Measurements from ENCODE around the gene NLRP4.
"Not testable (repeated sequence)": the region's sequence is repeated elsewhere in the genome, so short reads cannot be mapped to it uniquely, and the experiment has no call there.

The NLRP4 gene

DNA sequence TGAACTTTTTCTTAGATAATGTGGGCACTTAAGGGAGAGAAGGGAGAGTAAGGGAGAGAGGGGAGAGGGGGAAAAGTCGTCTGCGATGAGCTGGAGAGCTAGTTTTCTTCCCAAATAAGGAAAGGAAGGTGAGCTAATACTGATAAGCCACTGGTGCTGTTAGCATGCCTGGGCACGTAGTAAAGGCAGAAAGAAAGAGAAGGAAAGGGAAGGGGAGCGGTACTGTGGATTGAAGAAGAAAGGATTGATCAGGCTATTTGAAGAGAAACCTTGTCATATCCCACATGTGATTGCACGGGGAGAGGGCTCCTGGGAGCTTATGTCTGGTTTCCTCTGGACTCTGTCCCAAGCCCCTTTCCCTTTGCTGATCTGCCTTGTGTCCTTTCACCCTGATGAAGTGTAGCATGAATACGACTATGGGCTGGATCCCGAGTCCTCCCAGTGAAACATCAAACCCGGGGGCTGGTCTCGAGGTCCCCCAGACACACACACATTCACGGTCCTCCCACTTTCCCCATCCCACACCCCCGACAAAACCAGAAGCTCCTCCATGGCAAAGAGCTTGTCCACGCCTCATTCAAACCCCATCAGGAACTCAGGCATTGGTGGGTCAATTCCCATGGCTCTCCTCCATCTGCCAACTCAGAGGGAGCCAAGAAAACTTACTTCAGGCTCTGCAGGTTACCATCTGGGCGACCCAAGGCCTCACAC, 65.2 kb downstream of the NLRP4 start:
- DNase-seq = no peak

DNA sequence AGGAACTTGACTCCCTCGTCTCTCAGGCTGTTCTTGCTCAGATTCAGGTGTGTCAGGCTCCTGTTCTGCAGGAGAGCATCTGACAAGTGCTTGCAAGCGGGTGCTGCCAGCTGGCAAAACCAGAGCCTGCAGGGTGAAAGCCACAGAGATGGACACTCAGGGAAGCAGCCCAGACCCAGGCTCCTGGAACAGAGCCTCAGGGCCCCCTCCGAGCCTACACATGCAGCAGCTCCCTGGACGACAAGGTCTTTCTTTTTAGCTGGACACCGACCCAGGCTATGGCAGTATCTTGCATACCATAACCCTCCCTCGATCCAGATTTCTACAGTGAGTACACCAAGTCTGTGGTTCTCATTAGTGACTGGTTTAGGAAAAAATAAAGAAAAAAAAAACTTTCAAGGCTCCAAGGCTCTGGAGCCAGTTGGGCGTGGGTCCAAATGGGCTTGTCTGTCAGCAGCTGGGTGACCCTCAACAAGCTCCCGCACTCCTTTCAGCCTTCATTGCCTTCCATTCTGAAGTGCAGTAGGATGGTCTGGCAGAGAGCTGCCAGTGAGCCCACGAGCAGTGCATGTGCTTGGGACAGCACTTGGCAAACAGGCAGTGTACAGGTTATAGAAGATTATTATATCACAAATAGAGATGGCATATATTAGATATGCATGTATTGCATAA, 65.9 kb downstream of the NLRP4 start:
- no peak for DNase-seq

DNA sequence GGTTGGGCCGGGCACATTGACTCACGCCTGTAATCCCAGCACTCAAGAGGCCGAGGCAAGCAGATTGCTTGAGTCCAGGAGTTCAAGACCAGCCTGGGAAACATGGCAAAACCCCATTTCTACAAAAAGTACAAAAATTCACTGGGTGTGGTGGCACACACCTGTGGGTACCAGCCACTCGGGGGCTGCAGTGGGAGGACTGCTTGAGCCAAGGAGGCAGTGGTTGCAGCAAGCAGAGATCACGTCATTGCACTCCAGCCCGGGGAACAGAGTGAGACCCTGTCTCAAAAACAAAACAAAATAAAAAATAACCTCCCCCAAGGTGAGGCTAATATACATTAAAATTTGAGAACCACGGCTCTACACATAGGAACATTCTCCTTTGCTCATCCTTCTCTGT, 70.9 kb downstream of the NLRP4 start:
- DNase-seq = no peak

DNA sequence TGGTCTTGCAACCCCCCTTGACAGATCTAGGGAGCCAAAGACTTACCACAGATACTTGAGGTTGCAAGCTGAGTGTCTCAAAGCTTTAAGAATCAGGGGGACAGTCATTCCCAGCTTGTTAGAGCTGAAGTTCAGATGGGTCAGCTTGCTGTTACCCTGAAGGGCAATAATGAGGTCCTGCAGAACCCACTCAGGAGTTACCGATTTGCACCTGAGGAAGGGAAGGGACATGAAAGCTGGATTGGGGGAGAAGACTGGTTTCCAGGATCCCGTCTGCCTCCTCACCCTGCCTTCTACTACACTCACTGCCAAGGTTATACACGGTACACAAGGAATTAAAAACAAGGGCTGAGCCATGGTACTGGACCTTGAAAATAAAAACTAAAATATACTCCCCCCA, 71.4 kb downstream of the NLRP4 start:
- no peak for DNase-seq

DNA sequence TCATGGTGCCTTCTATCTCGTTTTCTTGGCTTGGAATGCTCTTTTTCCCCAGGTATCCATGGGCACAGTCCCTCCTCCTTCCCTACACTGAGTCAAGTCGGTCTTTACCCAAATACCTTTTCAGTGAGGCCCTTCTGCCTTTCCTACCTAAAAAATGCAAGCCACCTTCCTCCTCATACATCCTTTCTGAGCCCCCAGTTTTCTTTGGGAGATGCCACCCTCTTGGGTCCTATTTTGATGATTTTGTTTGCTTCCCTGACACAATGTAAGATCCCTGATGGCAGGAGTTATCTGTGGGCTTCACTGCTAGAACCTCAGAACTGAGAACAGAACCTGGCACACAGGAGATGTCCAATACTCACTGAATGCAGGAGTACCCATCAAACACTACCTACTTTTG, 73.5 kb downstream of the NLRP4 start:
- no peak for DNase-seq

DNA sequence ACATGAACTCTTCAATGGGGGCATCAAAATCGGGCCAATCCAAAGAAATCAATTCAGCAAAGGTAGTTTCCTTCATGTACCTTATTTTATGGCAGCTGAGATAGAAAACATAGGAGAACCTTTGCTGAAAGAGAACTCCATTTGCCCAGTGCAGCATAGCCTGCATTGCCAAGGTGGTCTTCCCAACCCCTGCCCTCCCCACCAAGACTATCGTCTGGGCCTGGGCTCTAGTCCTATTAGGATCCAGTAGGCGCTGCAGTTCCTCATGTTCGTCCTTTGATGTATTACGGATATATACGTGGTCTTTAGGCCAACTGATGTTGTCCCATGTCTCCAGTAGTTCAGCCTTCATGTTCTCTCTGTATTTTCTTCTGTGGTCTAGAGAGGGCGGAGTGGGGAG, 76.6 kb downstream of the NLRP4 start:
- DNase-seq = no peak

DNA sequence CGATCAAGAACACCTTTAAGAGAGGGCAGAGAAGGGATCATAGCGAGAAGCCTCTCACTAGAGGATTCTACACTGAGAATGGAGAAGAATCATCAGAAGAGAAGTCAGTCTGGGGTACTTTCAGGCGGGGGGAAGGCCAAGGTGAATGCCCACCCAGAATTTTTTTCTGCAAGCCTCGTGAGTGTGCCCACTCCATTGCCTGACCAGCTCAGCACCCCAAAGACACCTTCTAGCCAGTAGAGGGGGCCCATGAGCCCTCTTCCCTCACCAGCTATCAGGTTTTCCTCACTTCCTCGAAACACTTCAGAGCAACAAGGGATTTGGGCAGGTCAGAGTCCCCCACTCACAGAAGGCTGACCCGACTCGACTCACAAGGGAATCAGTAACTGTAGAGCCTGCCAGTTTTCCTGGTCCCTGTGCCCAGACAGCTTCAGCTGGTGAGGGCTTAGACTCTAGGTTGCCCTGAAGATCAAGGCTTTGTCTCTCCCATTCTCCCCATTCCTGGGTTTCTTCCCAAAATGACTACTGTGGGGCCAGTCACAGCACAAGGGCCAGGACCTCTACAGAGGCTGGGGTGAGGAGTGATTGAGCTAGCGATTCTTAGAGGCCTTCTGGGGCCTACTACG, 77.4 kb downstream of the NLRP4 start:
- DNase-seq = no peak

DNA sequence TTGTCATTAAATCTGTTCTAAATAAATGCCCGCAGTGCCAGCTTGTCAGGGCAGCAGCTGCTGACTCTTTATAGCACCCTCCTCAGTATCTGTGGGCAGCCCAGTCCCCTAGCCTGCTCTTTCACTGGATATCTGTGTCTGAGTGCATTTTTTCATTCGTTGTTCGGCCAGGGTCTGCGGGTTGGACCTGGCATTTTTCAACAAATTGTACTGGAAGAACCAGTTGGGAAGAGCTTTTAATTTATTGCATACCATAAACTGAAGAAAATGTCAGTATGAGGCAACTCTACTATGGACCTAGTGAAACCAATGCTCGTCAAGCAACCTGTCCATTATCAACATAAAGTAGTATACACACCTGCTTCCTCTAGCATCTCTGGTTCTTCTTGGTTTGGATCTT, 87.2 kb downstream of the NLRP4 start:
- no peak for DNase-seq

DNA sequence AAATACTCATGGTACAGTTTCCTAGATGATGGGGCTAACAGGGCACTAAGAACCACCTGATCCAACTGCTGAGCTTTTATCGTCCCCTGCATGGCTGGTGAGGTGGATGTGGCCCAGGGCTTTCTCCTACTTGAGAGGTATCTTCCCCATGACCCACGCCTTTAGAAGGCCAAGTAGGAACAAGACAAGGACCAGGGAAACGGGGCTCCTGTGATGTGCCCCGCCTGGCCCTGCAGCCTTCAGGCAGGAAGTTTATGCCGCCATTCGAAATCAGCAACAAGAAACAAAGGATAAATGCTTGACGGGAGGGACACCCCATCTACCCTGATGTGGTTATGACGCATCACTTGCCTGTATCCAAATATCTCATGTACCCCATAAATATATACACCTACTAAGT, 91.7 kb downstream of the NLRP4 start:
- no peak for DNase-seq

DNA sequence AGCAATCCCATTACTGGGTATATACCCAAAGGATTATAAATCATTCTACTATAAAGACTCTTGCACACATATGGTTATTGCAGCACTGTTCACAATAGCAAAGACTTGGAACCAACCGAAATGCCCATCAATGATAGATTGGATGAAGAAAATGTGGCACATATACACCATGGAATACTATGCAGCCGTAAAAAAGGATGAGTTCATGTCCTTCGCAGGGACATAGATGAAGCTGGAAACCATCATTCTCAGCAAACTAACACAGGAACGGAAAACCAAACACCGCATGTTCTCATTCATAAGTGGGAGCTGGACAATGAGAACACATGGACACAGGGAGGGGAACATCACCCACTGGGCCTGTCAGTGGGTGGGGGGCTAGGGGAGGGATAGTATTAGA, 92.9 kb downstream of the NLRP4 start:
- DNase-seq = not testable (repeated sequence)

DNA sequence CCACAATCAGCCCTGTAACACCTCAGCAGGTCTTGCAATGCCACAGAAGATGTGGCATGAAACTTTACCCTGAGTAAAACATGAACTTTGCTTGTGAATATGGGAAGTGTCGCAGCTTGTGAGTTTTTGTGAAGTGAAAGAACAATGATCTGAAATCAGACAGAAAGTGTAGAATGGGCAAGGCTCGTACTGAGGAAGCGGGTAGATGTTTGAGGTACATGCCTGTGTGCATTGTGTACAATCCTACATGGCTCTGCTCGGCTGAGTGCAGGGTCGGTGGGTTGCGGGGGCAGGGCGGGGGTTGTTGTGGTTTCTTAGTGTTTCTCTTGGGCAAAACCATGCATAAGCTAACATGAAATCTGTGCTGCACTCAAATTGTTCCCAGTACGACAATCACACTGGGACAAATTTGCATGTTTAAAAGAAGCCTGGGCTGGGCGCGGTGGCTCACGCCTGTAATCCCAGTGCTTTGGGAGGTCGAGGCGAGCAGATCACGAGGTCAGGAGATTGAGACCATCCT, 94.7 kb downstream of the NLRP4 start:
- DNase-seq = no peak
